Ishikawa (cell line): Measurements from ENCODE around the gene STX12.

Source experiments
- CREB1 ChIP-seq: IDR thresholded peaks from 2 replicates; pipeline ENCODE4 v1.6.1; 2012; ENCODE audit warnings: low read depth
- EGR1 ChIP-seq: IDR thresholded peaks from 2 replicates; pipeline ENCODE4 v1.6.1; 2012
- FOXM1 ChIP-seq: IDR thresholded peaks from 2 replicates; pipeline ENCODE4 v1.6.1; 2012; ENCODE audit warnings: low read depth, borderline replicate concordance
- REST ChIP-seq: IDR thresholded peaks from 2 replicates; pipeline ENCODE4 v1.6.1; 2012; ENCODE audit warnings: low read depth, mild to moderate bottlenecking
- TAF1 ChIP-seq: IDR thresholded peaks from 2 replicates; pipeline ENCODE4 v1.6.1; 2012; ENCODE audit warnings: low read depth, mild to moderate bottlenecking

GRCh38 chr1:27833470-27833869 lies 60.5 kb downstream of the STX12 start:
- TF ChIP-seq CREB1, result no peak
- TF ChIP-seq REST, result no peak
- TF ChIP-seq FOXM1, result no peak
- no peak for TF ChIP-seq TAF1
- TF ChIP-seq EGR1, result no peak
